Glutamatergic neuron (in vitro differentiated cells): ENCODE results near the gene FTL. TPM values are rescaled to one million over a fixed set of nuclear protein-coding genes. Genes with fewer than 3 reads are reported as not detected.

Source experiments
- DNase-seq: peaks from one replicate; pipeline ENCODE4 v3.0.0; 2022
- H3K27ac Mint-ChIP-seq: one replicate; pipeline ENCODE4 v1.8.0; 2020; ENCODE audit warnings: mild to moderate bottlenecking, mixed read lengths, inconsistent platforms; ENCODE audit not compliant: unreplicated experiment
- H3K27me3 Mint-ChIP-seq: one replicate; pipeline ENCODE4 v1.8.0; 2020; ENCODE audit warnings: mild to moderate bottlenecking, moderate library complexity, mixed read lengths, inconsistent platforms; ENCODE audit not compliant: unreplicated experiment
- H3K36me3 Mint-ChIP-seq: one replicate; pipeline ENCODE4 v1.8.0; 2020; ENCODE audit warnings: mild to moderate bottlenecking, mixed read lengths, inconsistent platforms; ENCODE audit not compliant: unreplicated experiment
- H3K4me1 Mint-ChIP-seq: one replicate; pipeline ENCODE4 v1.8.0; 2020; ENCODE audit warnings: mild to moderate bottlenecking, low read depth, mixed read lengths, inconsistent platforms; ENCODE audit not compliant: unreplicated experiment
- H3K4me3 Mint-ChIP-seq: one replicate; pipeline ENCODE4 v1.8.0; 2020; ENCODE audit warnings: mild to moderate bottlenecking, mixed read lengths, inconsistent platforms; ENCODE audit not compliant: unreplicated experiment
- H3K9me3 Mint-ChIP-seq: one replicate; pipeline ENCODE4 v1.8.0; 2020; ENCODE audit warnings: mild to moderate bottlenecking, moderate library complexity, mixed read lengths, inconsistent platforms; ENCODE audit not compliant: unreplicated experiment
- CTCF ChIP-seq: fragments of 200-600 bp; sonication (generic); IDR thresholded peaks from one replicate; pipeline ENCODE4 v1.5.0; 2021; ENCODE audit not compliant: partially characterized antibody, unreplicated experiment
- total RNA-seq: library from RNA; stranded (reverse); fragmentation: NEBNext Ultra II Directional; extraction: Animal tissue kit (Norgen Biotek cat#: 25700); gene quantifications from one replicate; pipeline ENCODE4 v1.2.1, GENCODE V29; 2021; ENCODE audit not compliant: unreplicated experiment

Gene FTL
- total RNA-seq, 1 donor from 2014 or later, result 875 TPM

GRCh38 chr19:48965806-48966540, 864 bp downstream of the FTL start:
- peak overlapping the region; percentile 99 for H3K27ac Mint-ChIP-seq
- TF ChIP-seq CTCF, result no peak
- peak; percentile 91 for DNase-seq
- H3K36me3 Mint-ChIP-seq, result no peaks in the 10 kb centered on the region
- H3K27me3 Mint-ChIP-seq, result peaks cover 18% of the 10 kb centered on the region
- peak overlapping the region; percentile 99 for H3K4me3 Mint-ChIP-seq
- peaks cover 33% of the 10 kb centered on the region for H3K4me1 Mint-ChIP-seq
- H3K9me3 Mint-ChIP-seq, result peaks cover 17% of the 10 kb centered on the region

- DNase-seq, result no peak
- H3K4me1 Mint-ChIP-seq, result peaks cover 33% of the 10 kb centered on the region
- H3K27me3 Mint-ChIP-seq, result peaks cover 18% of the 10 kb centered on the region
- TF ChIP-seq CTCF, result no peak
- H3K36me3 Mint-ChIP-seq, result no peaks in the 10 kb centered on the region
- H3K9me3 Mint-ChIP-seq, result peaks cover 17% of the 10 kb centered on the region
- peak overlapping the region; percentile 99 for H3K4me3 Mint-ChIP-seq
- H3K27ac Mint-ChIP-seq, result peak overlapping the region; percentile 99
Measured at GRCh38 chr19:48966541-48967345, 1.6 kb downstream of the FTL start.

- no peak for TF ChIP-seq CTCF
- H3K27me3 Mint-ChIP-seq, result peaks cover 18% of the 10 kb centered on the region
- H3K36me3 Mint-ChIP-seq, result no peaks in the 10 kb centered on the region
- H3K4me1 Mint-ChIP-seq, result peaks cover 31% of the 10 kb centered on the region
- H3K9me3 Mint-ChIP-seq, result peaks cover 17% of the 10 kb centered on the region
- peak overlapping the region; percentile 99 for H3K4me3 Mint-ChIP-seq
- peak overlapping the region; percentile 33 for H3K27ac Mint-ChIP-seq
- DNase-seq, result no peak
Measured at GRCh38 chr19:48967346-48968178, 2.5 kb downstream of the FTL start.

GRCh38 chr19:48968179-48968661, 3.1 kb downstream of the FTL start:
- peak overlapping the region; percentile 33 for H3K27ac Mint-ChIP-seq
- peaks cover 30% of the 10 kb centered on the region for H3K4me1 Mint-ChIP-seq
- H3K36me3 Mint-ChIP-seq, result no peaks in the 10 kb centered on the region
- H3K4me3 Mint-ChIP-seq, result no peak overlapping the region
- peaks cover 17% of the 10 kb centered on the region for H3K9me3 Mint-ChIP-seq
- peaks cover 18% of the 10 kb centered on the region for H3K27me3 Mint-ChIP-seq
- DNase-seq, result no peak
- no peak for TF ChIP-seq CTCF
